Stimulated activated naive CD8-positive, alpha-beta T cell treated with anti-CD3 and anti-CD28 coated beads, Interleukin-15, Interleukin-2, amounts not matched to agents 100 ng/mL and 50 ng/mL, for 24 hours (primary cell): ENCODE data around the gene PLCB3.
A peak's percentile ranks its signal among the peaks of the same experiment; 100 is the strongest.

Source experiments
- H3K27ac Mint-ChIP-seq: one replicate; pipeline ENCODE4 v1.8.0; 2021; ENCODE audit warnings: mild to moderate bottlenecking, mixed read lengths
- H3K27me3 Mint-ChIP-seq: one replicate; pipeline ENCODE4 v1.8.0; 2021; ENCODE audit warnings: mixed read lengths
- H3K36me3 Mint-ChIP-seq: one replicate; pipeline ENCODE4 v1.8.0; 2021; ENCODE audit warnings: low read depth, mixed read lengths
- H3K4me1 Mint-ChIP-seq: one replicate; pipeline ENCODE4 v1.8.0; 2021; ENCODE audit warnings: low read depth, mixed read lengths
- H3K4me3 Mint-ChIP-seq: one replicate; pipeline ENCODE4 v1.8.0; 2021; ENCODE audit warnings: mild to moderate bottlenecking, mixed read lengths
- H3K9me3 Mint-ChIP-seq: one replicate; pipeline ENCODE4 v1.8.0; 2021; ENCODE audit warnings: mixed read lengths

PLCB3 gene

DNA sequence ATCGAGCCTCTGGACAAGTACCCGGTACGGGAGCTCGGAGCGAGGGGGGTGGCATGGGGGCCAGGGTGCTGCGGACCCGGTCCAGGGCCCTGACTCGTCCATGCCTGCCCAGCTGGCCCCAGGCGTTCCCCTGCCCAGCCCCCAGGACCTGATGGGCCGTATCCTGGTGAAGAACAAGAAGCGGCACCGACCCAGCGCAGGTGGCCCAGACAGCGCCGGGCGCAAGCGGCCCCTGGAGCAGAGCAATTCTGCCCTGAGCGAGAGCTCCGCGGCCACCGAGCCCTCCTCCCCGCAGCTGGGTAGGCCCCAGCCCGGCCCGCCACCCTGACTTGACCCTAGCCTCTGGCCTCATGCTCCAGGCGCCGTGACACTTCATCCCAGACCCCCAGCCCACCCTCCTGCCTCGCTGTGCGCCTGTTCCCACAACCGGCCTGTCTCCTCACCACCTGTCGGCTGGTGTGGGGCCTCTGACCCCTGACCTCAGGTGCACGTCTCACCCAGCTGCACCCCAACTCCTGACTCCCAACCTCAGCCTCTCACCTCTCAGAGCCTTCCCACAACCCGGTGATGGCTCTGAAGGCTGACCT lies 7.7 kb downstream of the PLCB3 start:
- no peak overlapping the region for H3K4me3 Mint-ChIP-seq
- no peaks in the 10 kb centered on the region for H3K27me3 Mint-ChIP-seq
- H3K36me3 Mint-ChIP-seq = peaks cover 16% of the 10 kb centered on the region
- H3K4me1 Mint-ChIP-seq = peaks cover 13% of the 10 kb centered on the region
- peak overlapping the region; percentile 38 for H3K27ac Mint-ChIP-seq
- H3K9me3 Mint-ChIP-seq = no peaks in the 10 kb centered on the region

DNA sequence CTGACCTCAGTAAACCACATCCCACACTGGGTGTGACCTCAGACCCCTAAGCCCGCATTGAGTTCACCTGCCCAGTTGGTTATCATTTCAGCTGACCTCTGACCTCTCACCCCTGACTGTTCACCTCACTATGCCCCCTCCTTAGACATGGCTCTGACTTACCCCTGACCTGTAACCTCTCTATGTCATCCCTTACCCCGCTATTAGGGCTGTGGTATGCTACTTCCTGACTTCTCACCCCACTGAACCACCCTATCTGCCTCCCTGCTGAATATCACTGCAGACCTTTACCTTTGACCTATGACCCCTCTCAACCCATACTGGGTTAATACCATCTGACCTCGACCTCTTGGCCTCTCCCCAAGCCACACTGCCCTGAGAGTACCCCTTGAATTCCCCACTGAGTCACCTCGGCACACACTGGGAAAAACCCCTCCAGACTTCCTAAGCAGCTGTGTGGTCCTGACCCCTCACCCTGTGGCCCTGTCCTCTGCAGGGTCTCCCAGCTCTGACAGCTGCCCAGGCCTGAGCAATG lies 8.3 kb downstream of the PLCB3 start:
- Mint-ChIP-seq H3K36me3 (peaks cover 16% of the 10 kb centered on the region), H3K27me3 (no peaks in the 10 kb centered on the region), H3K4me3 (no peak overlapping the region), H3K9me3 (no peaks in the 10 kb centered on the region), H3K27ac (peak overlapping the region; percentile 38), H3K4me1 (peaks cover 13% of the 10 kb centered on the region)

DNA sequence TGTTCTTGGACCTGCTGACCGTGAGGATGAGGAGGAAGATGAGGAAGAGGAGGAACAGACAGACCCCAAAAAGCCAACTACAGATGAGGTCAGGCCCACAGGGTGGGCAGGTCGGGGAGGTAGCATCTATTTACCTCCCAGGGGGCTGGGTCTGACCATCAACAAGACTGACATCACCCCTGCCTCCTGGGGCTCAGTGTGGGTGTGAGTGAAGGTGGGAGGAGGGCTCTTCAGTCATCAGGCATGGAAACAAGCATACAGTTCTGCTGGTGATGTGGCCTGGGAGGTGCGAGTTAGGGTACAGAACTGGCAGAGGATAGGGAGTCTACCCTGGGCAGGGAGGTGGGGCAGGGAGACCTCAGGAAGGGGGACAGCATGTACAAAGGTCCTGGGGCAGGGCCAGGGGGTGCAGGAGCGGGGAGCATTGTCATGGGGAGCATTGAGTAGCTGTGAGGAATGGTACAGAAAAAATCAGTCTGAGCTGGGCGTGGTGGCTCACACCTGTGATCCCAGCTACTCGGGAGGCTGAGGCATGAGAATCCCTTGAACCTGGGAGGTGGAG lies 8.9 kb downstream of the PLCB3 start:
- Mint-ChIP-seq H3K9me3 (no peaks in the 10 kb centered on the region), H3K4me1 (peaks cover 13% of the 10 kb centered on the region), H3K27me3 (no peaks in the 10 kb centered on the region), H3K27ac (peak overlapping the region; percentile 38), H3K4me3 (no peak overlapping the region), H3K36me3 (peaks cover 16% of the 10 kb centered on the region)

DNA sequence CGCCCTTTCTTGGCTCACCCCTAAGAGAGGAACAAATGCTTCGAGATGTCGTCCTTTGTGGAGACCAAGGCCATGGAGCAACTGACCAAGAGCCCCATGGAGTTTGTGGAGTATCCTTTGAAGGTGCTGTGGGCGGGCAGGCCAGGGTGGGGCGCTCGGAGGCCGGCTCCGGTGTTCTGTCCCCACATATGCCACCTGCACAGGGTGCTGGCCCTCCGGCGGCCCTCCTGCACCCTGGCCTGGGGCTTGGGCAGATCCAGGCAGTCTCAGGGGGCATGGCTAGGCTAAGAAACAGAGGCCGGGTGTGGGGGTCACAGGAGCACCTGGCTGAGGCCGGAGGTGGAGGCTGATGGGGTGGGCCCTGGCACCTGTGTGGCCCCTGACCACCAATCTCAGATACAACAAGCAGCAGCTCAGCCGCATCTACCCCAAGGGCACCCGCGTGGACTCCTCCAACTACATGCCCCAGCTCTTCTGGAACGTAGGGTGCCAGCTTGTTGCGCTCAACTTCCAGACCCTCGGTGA lies 10.3 kb downstream of the PLCB3 start:
- H3K4me1 Mint-ChIP-seq = peaks cover 13% of the 10 kb centered on the region
- H3K27me3 Mint-ChIP-seq = no peaks in the 10 kb centered on the region
- H3K4me3 Mint-ChIP-seq = no peak overlapping the region
- no peaks in the 10 kb centered on the region for H3K9me3 Mint-ChIP-seq
- H3K27ac Mint-ChIP-seq = no peak overlapping the region
- peaks cover 16% of the 10 kb centered on the region for H3K36me3 Mint-ChIP-seq

DNA sequence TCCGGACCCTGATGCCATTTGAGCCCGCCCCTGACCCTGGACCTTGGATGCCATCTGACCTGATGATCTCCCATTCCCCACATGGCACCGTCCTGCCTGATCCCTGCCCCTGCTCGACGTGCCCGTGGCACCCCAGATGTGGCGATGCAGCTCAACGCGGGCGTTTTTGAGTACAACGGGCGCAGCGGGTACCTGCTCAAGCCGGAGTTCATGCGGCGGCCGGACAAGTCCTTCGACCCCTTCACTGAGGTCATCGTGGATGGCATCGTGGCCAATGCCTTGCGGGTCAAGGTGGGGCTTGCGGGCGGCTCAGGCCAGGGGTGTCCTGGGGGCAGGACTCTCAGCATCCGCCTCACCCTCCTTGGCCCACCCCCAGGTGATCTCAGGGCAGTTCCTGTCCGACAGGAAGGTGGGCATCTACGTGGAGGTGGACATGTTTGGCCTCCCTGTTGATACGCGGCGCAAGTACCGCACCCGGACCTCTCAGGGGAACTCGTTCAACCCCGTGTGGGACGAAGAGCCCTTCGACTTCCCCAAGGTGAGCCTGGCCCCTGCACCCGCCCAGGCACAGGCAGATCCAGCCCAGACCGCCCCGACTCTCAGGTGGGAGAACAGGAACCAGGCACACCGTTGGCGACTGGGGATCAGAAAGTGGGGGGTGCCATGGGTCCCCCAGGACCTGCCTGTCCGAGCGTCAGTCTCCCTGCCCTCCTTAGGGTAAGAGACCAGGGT lies 11.1 kb downstream of the PLCB3 start:
- no peaks in the 10 kb centered on the region for H3K9me3 Mint-ChIP-seq

DNA sequence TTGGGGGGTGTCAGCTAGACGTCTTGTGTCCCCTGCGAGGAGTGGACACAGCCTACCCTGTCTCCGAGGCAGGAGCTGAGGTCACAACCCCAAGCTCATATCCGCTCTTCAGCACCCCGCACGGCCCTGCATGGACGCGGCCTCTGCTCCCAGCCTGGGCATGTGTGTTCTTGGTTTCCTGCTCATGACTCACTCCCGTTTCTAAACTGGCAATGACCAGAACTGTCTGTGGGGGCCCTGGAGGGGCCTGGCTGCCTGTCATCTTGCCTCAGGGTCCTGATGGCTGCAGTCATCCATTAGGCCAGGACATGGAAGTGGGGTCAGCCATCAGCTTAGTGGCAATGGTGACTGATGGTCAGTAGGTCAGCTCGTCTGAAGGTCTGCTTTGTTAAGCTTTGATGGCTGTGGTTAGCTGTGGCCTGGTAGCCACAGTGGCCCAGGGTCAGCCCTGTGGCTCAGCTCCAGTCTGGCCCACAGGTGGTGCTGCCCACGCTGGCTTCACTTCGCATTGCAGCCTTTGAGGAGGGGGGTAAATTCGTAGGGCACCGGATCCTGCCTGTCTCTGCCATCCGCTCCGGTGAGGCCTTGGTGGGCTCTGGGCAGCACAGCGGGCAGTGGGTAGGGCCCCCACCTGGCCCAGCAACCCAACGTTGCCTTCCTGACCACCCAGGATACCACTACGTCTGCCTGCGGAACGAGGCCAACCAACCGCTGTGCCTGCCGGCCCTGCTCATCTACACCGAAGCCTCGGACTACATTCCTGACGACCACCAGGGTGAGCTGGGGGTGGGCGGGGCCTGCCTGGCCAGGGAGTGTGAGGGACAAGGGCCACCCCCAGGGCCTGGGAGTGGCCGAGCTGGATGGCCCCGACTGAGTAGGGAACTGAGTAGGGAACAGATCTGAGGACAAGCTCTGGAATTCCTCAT lies 12.0 kb downstream of the PLCB3 start:
- Mint-ChIP-seq H3K4me3 (no peak overlapping the region), H3K36me3 (peaks cover 16% of the 10 kb centered on the region), H3K27me3 (no peaks in the 10 kb centered on the region), H3K9me3 (no peaks in the 10 kb centered on the region), H3K27ac (no peak overlapping the region), H3K4me1 (peaks cover 21% of the 10 kb centered on the region)

More for the DNA sequence above, 11.1 kb downstream of the PLCB3 start:
- Mint-ChIP-seq H3K4me3 (no peak overlapping the region), H3K27me3 (no peaks in the 10 kb centered on the region), H3K36me3 (peaks cover 16% of the 10 kb centered on the region), H3K27ac (no peak overlapping the region), H3K4me1 (peaks cover 13% of the 10 kb centered on the region)

DNA sequence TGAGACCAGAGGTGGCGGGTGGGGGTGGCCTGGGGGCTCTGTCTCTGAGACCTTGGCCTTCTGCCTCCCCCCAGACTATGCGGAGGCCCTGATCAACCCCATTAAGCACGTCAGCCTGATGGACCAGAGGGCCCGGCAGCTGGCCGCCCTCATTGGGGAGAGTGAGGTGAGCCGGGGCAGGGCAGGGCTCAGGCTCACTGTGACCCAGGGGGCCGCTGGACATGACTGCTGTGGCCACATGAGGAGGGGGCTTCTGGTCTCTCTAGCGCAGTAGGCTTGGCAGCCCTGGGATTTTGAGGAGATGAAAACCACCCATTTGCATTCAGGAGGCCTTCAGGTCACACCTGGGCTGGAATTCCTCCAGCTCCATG lies 12.6 kb downstream of the PLCB3 start:
- H3K4me1 Mint-ChIP-seq = peaks cover 27% of the 10 kb centered on the region

DNA sequence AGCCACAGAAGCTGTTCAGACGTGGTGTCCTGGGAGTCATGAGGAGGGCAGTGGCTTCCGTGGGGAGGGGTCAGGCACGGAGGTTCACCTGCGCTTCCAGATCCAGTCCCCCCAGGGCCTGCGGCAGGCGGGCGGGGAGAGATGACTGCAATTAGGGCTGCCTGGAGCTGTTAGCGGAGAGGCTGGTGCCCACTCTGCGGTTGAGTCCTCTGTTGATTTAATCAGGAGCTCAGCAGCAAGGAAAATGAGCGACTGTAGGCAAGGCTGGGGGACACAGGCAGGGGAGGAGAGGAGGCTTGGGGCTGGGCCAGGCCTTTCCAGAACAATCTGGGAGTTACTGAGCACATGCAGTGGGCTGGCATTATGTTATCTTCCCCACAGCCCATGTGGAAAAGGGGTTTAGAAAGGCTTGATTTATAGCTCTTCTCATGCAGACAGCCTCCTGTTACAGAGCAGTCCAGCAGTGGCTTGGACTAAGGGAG lies 13.1 kb downstream of the PLCB3 start:
- H3K4me3 Mint-ChIP-seq = no peak overlapping the region
- H3K27me3 Mint-ChIP-seq = no peaks in the 10 kb centered on the region
- H3K9me3 Mint-ChIP-seq = no peaks in the 10 kb centered on the region
- H3K4me1 Mint-ChIP-seq = peaks cover 28% of the 10 kb centered on the region
- H3K36me3 Mint-ChIP-seq = peaks cover 17% of the 10 kb centered on the region
- H3K27ac Mint-ChIP-seq = no peak overlapping the region

More for the DNA sequence above, 12.6 kb downstream of the PLCB3 start:
- no peaks in the 10 kb centered on the region for H3K9me3 Mint-ChIP-seq
- no peak overlapping the region for H3K27ac Mint-ChIP-seq
- H3K27me3 Mint-ChIP-seq = no peaks in the 10 kb centered on the region
- H3K4me3 Mint-ChIP-seq = no peak overlapping the region
- peaks cover 19% of the 10 kb centered on the region for H3K36me3 Mint-ChIP-seq

DNA sequence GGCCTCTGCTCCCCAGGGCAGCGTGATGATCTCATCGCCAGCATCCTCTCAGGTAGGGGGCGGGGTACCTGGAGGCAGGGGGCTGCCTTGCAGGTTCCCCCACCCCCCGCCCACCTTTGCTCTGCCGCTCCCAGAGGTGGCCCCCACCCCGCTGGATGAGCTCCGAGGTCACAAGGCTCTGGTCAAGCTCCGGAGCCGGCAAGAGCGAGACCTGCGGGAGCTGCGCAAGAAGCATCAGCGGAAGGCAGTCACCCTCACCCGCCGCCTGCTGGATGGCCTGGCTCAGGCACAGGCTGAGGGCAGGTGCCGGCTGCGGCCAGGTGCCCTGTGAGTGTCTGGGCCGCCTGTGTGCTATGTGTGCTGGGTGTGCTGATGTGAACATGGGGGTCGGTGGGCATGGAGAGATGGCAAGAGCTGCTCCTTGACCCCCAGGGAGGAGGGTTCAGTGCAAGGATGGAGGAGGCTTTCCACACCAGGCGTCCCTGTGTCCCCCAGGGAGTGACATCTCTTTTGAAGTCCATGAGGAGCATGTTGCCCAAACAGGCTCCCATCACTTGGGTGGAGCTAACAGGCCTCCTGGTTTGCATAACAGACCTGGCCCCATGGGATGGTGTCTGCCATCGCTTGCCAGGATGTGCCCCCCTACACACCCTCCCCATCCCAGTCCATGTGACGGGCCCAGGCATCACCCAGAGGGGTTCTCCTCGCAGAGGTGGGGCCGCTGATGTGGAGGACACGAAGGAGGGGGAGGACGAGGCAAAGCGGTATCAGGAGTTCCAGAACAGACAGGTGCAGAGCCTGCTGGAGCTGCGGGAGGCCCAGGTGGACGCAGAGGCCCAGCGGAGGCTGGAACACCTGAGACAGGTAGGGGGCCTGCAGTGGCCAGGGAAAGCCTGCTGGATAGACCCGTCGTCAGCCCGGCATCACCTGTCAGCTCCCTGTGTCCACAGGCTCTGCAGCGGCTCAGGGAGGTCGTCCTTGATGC lies 14.1 kb downstream of the PLCB3 start:
- Mint-ChIP-seq H3K27ac (no peak overlapping the region), H3K9me3 (no peaks in the 10 kb centered on the region), H3K27me3 (no peaks in the 10 kb centered on the region), H3K4me3 (no peak overlapping the region), H3K4me1 (peaks cover 17% of the 10 kb centered on the region), H3K36me3 (peaks cover 12% of the 10 kb centered on the region)

DNA sequence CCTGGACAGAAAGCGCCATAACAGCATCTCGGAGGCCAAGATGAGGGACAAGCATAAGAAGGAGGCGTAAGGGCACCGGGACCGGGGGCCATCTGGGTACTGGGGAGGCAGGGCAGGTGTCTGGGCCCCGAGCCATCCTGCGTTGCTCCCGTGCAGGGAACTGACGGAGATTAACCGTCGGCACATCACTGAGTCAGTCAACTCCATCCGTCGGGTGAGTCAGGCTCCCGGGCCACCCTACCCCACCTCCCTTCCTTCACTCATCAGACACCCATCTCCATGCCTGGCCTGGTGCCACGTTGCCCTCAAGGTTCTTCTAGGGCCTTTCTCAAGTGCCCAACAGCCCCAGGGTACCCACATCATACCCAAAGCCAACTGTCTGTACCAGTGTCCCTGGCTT lies 15.0 kb downstream of the PLCB3 start:
- Mint-ChIP-seq H3K4me1 (peaks cover 17% of the 10 kb centered on the region), H3K36me3 (peaks cover 12% of the 10 kb centered on the region)

DNA sequence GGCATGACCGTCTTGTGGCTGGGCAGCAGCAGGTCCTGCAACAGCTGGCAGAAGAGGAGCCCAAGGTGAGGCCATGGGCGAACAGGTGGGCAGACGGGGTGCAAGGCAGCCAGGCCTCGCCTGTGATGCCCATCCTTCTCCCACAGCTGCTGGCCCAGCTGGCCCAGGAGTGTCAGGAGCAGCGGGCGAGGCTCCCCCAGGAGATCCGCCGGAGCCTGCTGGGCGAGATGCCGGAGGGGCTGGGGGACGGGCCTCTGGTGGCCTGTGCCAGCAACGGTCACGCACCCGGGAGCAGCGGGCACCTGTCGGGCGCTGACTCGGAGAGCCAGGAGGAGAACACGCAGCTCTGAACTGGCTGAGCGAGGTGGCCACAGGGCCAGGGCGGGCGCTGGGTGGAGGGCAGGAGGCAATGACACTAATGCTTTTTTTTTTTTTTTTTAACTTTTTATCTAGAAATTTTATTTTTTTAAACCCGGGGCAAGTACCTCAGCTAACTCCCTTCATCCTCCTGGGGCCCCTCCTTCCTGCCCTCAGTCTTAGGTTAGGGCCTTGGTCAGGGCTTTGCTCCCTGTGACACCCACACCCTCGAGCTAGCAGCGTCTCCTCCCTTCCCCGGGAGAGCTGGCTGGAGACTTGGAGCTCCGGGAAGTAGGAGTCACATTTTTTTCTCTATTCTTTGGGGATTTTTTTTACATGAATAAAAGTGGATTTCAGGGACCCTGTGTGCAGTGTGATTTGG lies 16.0 kb downstream of the PLCB3 start:
- Mint-ChIP-seq H3K4me3 (peak overlapping the region; percentile 95), H3K4me1 (peaks cover 25% of the 10 kb centered on the region), H3K27me3 (no peaks in the 10 kb centered on the region), H3K27ac (peak overlapping the region; percentile 83), H3K9me3 (no peaks in the 10 kb centered on the region), H3K36me3 (peaks cover 12% of the 10 kb centered on the region)

More for the DNA sequence above, 15.0 kb downstream of the PLCB3 start:
- no peak overlapping the region for H3K4me3 Mint-ChIP-seq
- H3K27ac Mint-ChIP-seq = no peak overlapping the region
- no peaks in the 10 kb centered on the region for H3K9me3 Mint-ChIP-seq
- no peaks in the 10 kb centered on the region for H3K27me3 Mint-ChIP-seq

DNA sequence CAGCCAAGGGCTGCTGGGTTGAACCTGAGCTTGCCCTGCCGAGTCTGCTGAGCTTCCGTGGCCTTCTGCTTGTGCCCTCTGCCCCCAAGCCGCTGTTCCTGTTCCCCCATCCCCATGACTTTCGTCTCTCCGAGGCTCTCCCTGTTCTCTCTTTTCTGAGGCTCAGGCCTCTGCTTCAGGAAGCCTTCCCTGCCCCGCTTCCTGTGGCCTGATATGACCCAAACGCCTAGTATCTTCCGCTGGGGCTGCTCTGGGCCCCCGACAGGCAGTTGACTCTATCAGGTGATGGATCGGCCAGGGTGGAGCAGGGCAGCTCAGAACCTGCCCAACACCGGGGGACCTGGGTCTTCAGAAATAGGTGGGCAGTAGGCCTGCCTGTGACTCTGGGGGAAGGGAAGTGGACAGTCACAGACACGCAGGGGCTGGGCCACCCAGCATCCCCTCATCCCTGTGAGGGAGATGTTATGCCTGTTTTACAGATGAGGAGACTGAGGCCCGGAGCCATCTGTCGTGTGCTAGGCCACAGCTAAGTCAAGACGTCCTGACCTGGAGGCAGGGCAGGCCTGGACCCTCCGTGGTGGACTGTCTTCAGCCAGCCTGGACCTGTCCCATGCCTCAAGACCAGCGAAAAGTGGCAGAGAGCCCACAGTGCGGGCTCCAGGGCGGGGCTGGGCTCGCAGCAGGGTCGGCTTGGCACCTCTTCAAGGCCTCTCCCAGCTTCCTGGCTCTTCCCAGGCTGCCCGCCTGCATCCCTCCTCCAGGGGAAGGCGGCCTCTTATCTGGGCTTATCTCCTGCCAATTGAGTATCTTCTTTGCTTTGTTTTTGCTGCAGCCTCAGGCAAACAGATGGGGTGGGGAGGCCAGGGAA lies 16.9 kb downstream of the PLCB3 start:
- Mint-ChIP-seq H3K4me3 (peak overlapping the region; percentile 95), H3K27ac (peak overlapping the region; percentile 88), H3K9me3 (no peaks in the 10 kb centered on the region), H3K4me1 (peaks cover 28% of the 10 kb centered on the region), H3K36me3 (peaks cover 9% of the 10 kb centered on the region), H3K27me3 (no peaks in the 10 kb centered on the region)
